GM20431 (cell line): Measurements from ENCODE around the gene NUP42.
"Not testable (repeated sequence)": the region's sequence is repeated elsewhere in the genome, so short reads cannot be mapped to it uniquely, and the experiment has no call there.

Experiments
- in situ Hi-C: fragments of 300-500 bp; cut with MseI, MboI; formaldehyde crosslinking; loops from one replicate; pipeline ENCODE4 v1.15.0; 2020; ENCODE audit warnings: low sequenced_read_pairs; ENCODE audit not compliant: unreplicated experiment

Gene NUP42

DNA sequence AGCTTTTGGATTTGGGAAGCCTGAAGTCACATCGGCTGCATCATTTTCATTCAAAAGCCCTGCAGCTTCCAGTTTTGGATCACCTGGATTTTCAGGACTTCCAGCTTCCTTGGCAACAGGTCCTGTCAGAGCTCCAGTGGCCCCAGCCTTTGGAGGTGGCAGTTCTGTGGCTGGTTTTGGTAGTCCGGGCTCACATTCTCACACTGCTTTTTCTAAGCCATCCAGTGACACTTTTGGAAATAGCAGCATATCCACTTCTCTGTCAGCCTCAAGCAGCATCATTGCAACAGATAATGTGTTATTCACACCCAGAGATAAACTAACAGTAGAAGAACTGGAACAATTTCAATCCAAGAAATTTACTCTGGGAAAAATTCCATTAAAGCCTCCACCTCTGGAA, 18.5 kb downstream of the NUP42 start:
- in situ Hi-C loops, result no loop called here

DNA sequence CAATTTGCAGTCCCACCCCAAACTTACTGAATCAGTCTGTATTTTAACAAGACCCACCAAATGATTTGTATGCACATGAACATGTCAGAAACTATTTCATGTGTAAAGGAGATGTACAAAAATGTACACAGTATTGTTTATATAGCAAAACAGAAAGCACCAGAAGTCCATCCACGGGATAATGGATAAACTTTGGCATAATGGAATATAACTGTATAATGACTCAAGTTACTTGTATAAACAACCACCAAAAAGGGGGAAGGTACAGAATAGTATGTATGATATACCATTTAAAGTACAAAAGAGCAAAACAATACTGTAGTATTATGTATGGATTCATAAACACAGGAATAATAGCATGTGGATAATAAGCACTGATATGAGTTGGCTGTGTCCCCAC, 22.4 kb downstream of the NUP42 start:
- in situ Hi-C loops, result no loop called here

DNA sequence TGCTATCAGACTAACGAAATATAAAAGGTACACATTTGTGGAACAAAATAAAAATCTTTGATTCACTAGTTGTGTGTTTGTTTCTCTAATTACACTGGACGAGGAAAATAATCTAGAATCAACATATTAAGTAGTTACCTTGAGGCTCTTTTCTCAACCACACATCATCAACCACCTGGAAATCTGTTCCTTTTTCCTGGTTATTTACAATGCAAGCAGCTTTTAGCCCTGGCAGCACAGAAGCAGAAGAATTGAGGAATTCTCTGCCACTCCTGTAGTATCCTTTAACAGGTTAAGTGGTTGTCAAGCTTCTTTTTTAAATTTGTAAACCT, 23.7 kb downstream of the NUP42 start:
- in situ Hi-C loops, result no loop called here

DNA sequence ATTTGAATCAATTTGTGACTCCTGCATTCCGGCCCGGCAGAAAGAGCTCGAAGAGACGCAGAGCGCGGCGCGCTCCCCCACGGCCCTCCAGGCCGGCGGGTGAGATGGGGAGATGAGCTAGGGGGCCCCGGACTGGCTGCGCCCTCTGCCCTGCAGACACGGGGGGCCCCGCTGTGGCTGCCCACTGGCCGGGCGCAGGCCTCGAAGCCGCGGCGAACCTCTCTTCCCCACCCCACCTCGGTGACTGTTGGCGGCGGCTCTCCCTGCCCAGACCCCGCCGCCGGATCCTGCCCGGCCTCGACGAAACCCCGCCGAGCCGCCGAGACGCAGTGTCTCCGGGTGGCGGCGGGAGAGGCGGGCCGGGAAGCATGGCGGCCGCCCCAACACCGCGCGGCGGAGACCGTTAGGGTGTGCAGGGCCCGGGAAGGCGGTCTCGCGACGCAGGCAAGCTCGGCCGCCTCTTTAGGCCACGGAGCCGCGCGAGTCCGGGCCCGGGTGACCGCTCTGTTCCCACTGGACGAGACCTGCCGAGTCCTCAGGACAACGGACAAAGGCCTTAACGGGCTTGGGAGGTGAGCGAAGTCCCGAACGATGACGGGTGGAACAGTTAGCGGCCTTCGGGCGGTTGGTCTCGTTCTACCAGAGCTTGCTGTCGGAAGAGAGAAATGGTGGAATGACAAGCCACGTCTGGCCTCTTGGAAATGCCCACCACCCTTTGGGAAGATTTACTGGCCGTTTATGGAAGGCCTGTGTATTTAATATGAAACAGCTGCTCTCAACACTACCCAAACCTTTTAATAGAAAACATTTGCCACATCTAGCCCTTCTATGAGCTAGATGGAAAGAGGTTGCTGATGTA, 24.3 kb downstream of the NUP42 start:
- in situ Hi-C loops, result no loop called here

DNA sequence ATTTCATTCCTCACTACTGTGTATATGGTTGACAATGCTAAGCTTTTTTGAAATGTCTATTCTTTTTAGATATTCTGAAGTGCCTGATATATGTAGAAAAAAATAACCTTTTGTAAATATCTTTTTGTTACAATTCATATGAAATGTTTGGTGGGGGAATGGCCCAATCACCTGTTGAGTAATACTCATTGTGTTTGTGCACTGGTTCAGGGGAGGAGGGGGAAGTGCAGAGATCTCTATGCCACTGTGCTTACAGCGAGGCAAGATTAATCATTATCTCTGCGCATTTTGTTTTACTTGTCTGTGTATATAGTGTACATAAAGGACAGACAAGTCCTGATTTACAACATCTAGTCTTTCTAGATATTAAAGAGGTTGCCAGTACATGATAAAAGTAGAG, 25.2 kb downstream of the NUP42 start:
- in situ Hi-C loops, result no loop called here

DNA sequence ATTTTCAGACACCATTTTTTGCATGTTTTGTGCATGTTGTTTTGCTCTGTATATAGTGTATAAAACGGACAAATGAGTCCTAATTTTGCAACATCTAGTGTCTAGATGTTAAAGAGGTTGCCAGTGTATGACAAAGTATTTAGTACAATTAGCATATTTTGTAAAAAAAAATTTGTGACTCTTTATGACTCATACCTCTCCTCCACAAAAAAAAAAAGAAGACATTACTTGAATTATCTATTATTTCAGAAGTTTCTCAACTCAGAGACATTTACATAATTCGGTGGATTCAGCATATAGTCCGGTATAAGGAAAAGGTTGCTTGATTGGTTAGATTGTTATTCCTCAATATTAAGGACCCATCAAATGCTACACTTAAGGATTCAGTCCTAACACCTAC, 26.0 kb downstream of the NUP42 start:
- in situ Hi-C loops, result no loop called here

DNA sequence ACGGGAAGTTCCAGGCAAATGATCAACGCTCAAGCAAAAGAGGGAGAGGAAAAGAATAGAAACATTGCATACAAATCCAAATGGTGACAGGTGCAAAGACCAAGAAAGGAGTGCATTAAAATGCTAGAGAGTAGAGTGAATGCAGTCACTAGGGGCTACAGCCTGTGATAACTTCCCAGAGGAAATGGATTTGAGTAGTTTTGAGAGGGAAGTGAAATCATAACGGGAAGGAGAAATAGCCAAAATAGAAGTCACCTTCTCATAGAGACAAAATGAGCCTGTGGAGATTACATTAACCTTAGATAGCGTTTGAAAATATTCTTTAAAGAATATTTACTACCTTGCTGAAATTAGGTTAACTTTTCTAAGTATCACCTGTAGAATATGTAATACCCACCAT, 26.5 kb downstream of the NUP42 start:
- in situ Hi-C loops, result no loop called here

DNA sequence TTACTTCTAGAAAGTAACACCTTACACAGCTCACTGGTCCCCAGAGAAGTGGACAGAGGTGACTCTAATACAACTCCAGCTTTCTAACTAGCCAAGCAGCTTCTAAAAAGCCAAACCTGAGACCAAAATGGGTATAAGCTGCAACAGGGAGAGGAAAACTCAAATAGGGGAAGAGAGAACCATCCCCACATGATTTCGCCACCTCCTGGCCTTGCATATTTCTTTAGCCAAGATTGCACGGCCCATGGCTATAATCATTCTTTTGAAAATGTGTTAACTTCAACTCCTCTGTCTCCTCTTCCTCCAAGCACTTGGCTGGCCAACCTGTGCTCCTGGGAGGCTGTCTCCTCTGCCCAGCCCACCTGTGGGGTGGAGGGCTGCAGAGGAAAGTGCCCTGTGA, 28.7 kb downstream of the NUP42 start:
- in situ Hi-C loops, result no loop called here

DNA sequence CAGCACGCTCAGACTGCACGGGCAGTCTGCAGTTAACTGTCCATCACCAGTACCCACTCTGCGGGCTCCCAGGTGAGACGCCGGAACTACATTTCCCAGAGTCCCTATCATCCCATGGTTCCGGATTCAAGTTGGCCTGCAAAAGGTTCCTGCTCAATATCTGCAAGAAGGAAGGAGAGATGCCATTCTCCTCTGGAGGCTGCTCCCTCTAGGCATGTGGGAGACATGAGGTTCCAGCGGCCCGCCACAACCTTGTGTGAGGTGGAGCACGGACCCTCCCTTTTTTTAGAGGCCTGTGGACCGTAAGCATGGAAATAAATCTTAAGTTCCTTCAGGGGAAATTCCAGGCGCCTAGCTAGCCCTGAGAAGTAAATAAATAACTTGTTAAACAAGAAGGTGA, 29.7 kb downstream of the NUP42 start:
- in situ Hi-C loops, result no loop called here

DNA sequence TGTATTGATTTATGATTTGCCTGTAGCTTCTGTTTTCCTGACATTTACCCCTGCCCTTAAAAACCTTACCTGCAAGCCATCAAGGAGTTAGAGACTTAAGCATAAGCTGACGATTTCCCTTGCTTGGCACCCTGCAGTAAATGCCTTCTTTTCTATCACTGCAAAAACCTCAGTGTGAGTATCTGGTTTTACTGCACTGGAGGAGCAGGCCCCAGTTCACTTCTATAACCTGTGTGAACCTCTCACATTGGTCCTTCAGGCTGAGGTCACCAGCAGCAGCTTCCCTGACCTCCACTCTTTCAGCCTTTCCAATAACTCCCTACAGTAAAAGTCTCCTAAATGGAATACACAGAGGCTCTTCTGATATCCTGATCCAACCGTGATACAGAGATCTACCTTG, 30.5 kb downstream of the NUP42 start:
- in situ Hi-C loops, result no loop called here

DNA sequence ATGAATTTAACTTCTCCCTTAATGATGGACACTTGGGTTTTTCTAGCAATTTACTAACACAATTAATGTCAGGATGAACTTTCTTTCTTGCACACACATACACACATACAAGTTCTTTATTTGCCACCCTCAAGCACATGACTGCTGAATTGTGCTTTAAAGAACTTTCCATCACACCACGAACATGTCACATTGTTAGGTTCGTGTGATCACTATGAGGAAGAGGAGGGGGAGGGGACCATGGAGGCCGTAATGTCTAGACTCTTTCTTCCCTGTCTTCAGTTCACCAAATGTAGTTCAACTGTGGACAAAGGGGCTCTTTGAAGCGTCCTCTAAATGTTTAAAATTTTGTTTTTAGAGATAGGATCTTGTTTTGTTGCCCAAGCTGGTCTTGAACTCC, 31.0 kb downstream of the NUP42 start:
- in situ Hi-C loops, result no loop called here

DNA sequence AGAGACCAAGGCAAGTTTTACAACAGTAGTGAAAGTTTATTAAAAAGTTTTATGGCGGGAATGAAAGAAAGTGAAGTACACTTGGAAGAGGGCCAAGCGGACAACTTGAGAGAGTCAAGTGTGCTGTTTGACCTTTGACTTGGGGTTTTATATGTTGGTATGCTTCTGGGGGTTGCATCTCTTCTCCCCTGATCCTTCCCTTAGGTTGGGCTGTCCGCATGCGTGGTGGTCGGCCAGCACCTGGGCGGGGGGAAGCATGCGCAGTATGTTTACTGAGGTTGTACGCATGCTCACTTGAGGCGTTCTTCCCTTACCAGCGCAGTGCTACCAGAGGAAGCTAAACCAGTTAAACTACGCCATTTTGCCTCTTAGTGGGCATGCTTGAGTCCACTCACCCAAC, 31.9 kb downstream of the NUP42 start:
- in situ Hi-C loops, result no loop called here

DNA sequence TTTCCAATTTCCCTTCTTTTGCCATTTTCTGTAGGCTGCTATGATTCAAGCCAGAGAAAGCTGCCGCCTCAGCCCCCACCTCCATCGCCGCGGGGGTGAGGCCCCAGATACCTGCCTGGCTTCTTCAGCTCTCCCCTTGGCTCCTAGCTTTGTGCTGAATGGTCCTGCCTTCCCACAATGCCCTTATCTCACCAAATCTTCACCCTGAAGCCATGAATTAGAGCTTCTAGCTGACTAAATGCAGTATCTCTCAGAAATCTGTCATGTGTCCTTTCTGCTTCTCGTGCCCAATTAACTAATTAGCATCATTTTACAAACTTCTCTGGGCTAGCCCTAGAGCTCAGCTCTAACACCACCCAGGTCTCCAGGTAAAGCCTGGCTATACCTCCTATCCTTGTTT, 32.6 kb downstream of the NUP42 start:
- in situ Hi-C loops, result no loop called here

DNA sequence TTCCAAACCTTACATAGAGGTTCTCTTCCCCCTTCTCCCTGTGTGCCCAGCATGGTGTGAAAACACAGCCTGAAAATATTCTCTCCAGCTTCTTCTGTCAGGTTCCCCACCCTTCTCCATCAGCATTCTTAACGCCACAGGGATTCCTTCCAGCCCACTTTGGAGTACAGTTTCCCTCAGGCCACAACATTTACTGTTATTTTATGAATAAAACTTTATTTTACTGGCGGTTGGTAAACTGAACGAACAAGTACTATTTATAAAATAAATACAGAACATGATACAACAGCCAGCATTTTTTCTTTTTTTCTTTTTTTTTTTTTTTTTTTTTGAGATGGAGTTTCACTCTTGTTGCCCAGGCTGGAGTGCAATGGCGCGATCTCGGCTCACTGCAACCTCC, 33.1 kb downstream of the NUP42 start:
- in situ Hi-C loops, result no loop called here

DNA sequence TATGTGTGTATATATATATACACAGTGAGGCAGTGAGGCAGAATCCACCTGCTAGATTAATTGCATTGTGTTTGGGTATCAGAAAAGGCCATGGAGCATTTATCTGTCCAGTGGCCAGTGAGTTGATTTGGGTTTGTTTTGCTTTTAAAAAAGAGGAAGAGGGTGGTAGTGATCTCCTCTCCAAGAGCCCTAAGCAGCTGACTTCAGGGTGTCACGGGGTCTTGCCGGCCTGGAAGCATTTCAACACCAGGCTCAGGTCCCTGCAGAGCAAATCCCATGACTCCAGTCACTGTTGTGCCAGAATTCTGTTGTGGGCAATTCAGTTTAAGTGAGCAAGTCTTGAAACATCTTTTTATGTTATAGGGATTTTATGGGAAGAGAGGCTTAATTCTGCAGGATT, 34.2 kb downstream of the NUP42 start:
- in situ Hi-C loops, result no loop called here

DNA sequence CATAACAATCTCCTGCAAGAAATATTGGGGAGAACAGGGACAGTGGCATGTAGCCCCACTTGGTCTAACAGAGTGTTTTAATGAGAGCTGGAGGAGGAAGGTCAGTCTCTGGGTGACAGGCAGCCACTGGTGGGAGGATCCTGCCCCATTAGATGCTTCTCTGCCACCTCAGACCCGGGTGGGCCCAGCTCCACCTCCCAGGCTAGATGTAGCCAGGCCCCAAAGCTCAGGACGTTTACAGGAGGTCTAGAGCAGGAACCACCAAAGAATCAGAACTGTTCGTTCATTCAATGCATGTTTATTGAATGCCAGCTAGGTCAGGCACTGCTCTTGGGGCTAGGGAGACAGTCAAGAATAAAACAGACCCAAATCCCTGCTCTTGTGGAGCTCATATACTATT, 36.3 kb downstream of the NUP42 start:
- in situ Hi-C loops, result no loop called here

DNA sequence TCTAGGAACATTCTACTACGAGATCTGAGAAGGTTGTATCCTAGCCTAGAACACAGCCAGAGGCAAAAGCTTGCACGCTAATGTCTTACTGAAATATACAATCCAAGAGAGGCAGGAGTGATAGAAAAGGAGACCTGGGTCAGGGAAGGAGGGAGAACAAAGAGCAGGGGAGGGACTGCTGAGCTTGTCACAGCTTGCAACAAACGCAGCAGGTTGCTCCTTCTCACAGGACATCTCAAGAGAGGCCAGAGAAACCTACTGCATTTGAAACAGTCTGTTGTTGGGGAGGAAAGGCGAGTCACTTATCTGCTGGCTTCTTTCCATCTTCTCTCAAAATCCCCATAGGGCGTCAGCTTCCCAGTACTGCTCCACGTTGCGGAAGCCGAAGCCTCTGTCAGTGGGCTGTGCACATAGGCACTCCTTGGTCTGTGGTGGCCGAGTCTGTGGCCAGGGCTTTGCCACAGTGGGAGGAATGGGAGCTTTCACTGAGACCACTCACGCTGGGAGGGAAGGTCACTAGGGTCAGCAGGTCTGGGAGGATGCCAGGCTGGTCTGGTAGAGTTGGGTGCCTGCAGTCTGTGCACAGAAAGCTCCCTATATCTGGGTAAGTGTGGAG, 39.0 kb downstream of the NUP42 start:
- in situ Hi-C loops, result no loop called here

DNA sequence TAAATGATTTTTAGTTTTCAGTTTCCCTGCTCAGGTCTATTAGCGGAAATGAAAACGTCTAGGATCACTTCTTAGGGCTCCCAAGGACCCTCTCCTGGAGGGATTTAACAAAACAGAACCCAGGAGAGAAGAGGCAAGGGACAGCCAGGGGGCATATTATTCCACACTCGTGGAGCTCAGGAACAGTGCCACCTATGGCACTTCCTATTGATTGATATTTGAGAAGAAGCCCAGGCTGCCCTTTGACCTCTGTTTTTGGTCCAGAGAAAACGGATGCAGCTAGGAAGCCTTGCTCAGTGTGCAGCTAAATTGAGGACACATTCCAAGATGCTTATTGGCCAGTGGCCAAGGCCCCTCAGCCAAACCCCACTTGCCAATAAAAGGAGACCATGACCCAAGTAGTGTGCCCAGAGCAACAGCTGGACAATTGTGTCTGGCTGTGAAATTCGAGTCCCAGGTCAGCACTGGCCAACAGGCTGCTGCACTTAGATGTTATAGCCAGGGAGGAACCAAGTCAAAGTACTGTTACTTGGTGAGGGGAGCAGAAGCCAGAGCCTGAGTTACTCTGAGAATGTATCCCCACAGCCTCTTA, 40.7 kb downstream of the NUP42 start:
- in situ Hi-C loops, result no loop called here

DNA sequence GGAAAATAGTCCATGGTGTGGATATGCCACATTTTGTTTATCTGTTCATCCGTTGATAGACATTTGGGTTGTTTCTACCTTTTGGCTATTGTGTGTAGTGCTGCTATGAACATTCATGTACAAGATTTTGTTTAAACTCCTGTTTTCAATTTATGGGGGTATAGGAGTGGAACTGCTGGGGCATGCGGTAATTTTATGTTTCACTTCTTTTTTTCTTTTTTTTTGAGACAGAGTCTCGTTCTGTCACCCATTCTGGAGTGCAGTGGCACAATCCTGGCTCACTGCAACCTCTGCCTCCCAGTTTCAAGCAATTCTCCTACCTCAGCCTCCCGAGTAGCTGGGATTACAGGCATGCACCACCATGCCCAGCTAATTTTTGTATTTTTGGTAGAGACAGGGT, 42.5 kb downstream of the NUP42 start:
- in situ Hi-C loops, result not testable (repeated sequence)

DNA sequence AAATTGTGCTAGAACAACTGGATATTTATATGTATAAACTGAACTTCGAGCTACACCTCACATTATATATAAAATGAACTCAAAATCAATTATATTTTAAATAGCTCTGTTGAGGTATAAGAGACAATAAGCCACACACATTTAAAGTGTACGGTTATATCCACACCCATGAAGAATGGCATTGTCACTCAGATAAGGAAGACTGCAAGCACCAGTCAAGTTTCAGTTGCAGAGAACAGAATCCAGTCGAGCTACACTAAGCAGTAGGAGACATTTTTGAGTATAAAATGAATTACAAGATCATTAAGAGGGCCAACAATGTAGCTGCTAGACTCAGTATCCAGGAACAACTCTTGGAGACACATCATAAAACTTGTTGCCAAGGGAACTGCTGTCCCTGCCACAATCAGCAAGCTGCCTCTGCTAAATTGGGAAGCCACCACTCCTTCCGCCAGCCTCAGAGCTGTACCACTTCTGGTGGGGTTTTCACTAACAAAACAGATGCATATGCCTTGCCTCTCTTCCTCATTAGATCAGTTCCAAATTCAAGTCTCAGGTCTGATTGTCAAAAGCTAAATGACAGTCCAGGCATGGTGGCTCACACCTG, 45.1 kb downstream of the NUP42 start:
- in situ Hi-C loops, result no loop called here

DNA sequence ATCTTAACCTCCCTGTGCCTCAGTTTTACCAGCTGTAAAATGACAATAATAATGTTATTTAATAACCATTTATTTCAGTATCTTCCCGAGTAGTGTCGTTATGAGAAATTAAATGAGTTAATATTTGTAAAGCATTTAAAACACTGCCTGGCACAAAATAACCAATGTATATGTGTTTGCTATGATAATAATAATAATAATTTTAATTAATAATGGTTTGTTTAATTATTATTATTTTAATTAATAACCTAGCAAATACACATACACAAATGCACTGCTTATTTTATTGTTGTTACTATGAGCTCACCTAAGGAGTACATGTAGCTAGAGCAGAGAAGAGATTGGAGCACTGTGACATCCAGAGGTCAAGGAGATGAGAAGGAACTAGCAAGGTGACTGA, 46.6 kb downstream of the NUP42 start:
- in situ Hi-C loops, result no loop called here
